Measurements from ENCODE around the gene ACAD9.
"Not testable (repeated sequence)": the region's sequence is repeated elsewhere in the genome, so short reads cannot be mapped to it uniquely, and the experiment has no call there.

DNA sequence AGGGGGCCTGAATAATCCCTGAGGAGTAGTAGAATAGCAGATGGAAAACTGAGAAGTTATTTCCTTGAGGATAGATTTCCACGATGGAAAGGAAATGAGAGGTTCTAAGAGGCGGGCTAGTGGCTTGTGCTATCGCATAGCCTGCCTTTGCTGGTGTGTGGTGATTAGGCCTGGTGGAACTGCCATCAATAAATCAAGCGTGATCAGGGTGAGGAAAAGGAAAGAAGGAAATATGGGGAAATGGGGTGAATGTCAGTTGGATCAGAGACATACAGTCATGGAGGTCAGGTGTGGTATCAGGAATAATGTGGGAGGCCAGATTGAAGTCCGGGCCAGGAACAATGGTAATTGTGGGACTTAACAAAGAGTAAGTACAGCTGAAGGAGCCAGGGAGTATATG, 48.7 kb upstream of the ACAD9 start:
- TF ChIP-seq MAFK (IDR thresholded peaks at IDR 0.05; ENCODE audit: low read length); SIX5 (IDR thresholded peaks at IDR 0.05; ENCODE audit: borderline replicate concordance in 1 of 2, insufficient read depth in 1 of 2, low read depth in 1 of 2, low read length in 2 of 2); SOX6 (IDR thresholded peaks at IDR 0.05); PRDM10 (IDR thresholded peaks at IDR 0.05; ENCODE audit: partially characterized antibody); JUNB (CRISPR knock-in tag; conservative IDR thresholded peaks at IDR 0.05); ARNT (IDR thresholded peaks at IDR 0.05): not testable (repeated sequence)
